Measurements from ENCODE around the gene RIMS3. TPM values are rescaled to one million over a fixed set of nuclear protein-coding genes. Genes with fewer than 3 reads are reported as not detected.
A peak's percentile ranks its signal among the peaks of the same experiment; 100 is the strongest.

Gene RIMS3
- total RNA-seq, 1 donor from 2014 or later = 7.2 TPM

DNA sequence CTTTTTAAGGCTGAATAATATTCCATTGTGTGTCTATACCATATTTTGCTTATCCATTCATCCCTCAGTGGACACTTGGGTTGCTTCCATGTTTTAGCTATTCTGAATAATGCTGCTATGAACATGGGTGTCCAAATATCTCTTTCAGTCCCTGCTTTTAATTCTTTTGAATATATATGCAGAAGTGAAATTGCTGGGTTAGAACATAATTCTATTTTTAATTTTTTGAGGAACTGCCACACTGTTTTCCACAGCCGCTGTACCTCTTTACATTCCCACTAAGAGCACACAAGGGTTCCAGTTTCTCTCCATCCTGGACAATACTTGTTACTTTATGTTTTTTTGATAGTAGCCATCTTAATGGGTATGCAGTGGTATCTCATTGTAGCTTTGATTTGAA is 65.6 kb downstream of the RIMS3 start:
- Mint-ChIP-seq H3K4me1 (ENCODE audit: low read depth) (no peaks in the 10 kb centered on the region), H3K27me3 (peaks cover 16% of the 10 kb centered on the region), H3K4me3 (ENCODE audit: low read depth) (no peak overlapping the region), H3K27ac (no peak overlapping the region), H3K36me3 (ENCODE audit: insufficient read depth) (no peaks in the 10 kb centered on the region), H3K9me3 (ENCODE audit: low read depth) (no peaks in the 10 kb centered on the region)
- DNase-seq (ENCODE audit: low spot score, unreplicated experiment) = no peak
- TF ChIP-seq, protein P1, sequence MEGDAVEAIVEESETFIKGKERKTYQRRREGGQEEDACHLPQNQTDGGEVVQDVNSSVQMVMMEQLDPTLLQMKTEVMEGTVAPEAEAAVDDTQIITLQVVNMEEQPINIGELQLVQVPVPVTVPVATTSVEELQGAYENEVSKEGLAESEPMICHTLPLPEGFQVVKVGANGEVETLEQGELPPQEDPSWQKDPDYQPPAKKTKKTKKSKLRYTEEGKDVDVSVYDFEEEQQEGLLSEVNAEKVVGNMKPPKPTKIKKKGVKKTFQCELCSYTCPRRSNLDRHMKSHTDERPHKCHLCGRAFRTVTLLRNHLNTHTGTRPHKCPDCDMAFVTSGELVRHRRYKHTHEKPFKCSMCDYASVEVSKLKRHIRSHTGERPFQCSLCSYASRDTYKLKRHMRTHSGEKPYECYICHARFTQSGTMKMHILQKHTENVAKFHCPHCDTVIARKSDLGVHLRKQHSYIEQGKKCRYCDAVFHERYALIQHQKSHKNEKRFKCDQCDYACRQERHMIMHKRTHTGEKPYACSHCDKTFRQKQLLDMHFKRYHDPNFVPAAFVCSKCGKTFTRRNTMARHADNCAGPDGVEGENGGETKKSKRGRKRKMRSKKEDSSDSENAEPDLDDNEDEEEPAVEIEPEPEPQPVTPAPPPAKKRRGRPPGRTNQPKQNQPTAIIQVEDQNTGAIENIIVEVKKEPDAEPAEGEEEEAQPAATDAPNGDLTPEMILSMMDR (IDR thresholded peaks at IDR 0.05; ENCODE audit: unreplicated experiment) = no peak

- no peaks in the 10 kb centered on the region for H3K36me3 Mint-ChIP-seq (ENCODE audit: insufficient read depth)
- DNase-seq (ENCODE audit: low spot score, unreplicated experiment) = no peak
- no peak overlapping the region for H3K4me3 Mint-ChIP-seq (ENCODE audit: low read depth)
- peaks cover 21% of the 10 kb centered on the region for H3K27me3 Mint-ChIP-seq
- no peaks in the 10 kb centered on the region for H3K4me1 Mint-ChIP-seq (ENCODE audit: low read depth)
- no peaks in the 10 kb centered on the region for H3K9me3 Mint-ChIP-seq (ENCODE audit: low read depth)
- H3K27ac Mint-ChIP-seq = no peak overlapping the region
- TF ChIP-seq, protein P1 (IDR thresholded peaks at IDR 0.05; ENCODE audit: unreplicated experiment) = no peak
Measured at GRCh38 chr1:40595623-40596022, 69.9 kb downstream of the RIMS3 start.

DNA sequence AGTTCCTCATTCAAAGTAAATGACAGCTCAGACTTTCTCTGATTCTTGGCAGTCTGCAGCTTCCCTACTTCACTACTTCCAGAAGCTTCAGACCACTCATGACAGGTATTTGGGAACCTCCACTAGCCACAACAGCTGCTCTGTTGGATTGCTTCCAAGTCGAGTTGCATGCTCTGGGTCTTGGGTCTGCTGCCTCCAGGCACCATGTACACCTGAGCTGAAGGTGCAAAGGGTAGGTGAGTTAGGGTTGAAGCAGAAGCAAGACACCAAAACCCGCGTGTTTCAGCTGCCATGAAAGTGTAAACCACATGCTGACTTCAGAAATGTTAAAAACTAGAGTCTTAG is 71.3 kb downstream of the RIMS3 start:
- Mint-ChIP-seq H3K4me1 (ENCODE audit: low read depth) (no peaks in the 10 kb centered on the region), H3K27ac (no peak overlapping the region), H3K4me3 (ENCODE audit: low read depth) (no peak overlapping the region), H3K27me3 (peaks cover 18% of the 10 kb centered on the region), H3K36me3 (ENCODE audit: insufficient read depth) (no peaks in the 10 kb centered on the region), H3K9me3 (ENCODE audit: low read depth) (no peaks in the 10 kb centered on the region)
- no peak for DNase-seq (ENCODE audit: low spot score, unreplicated experiment)
- TF ChIP-seq, protein P1 (IDR thresholded peaks at IDR 0.05; ENCODE audit: unreplicated experiment) = no peak

GRCh38 chr1:40593449-40594186 is 71.9 kb downstream of the RIMS3 start:
- TF ChIP-seq, protein P1 (IDR thresholded peaks at IDR 0.05; ENCODE audit: unreplicated experiment) = no peak
- Mint-ChIP-seq H3K4me3 (ENCODE audit: low read depth) (no peak overlapping the region), H3K27me3 (peaks cover 14% of the 10 kb centered on the region), H3K36me3 (ENCODE audit: insufficient read depth) (no peaks in the 10 kb centered on the region), H3K9me3 (ENCODE audit: low read depth) (no peaks in the 10 kb centered on the region), H3K4me1 (ENCODE audit: low read depth) (no peaks in the 10 kb centered on the region), H3K27ac (no peak overlapping the region)
- DNase-seq (ENCODE audit: low spot score, unreplicated experiment) = no peak

GRCh38 chr1:40592107-40592803 is 73.2 kb downstream of the RIMS3 start:
- DNase-seq (ENCODE audit: low spot score, unreplicated experiment) = no peak
- peaks cover 16% of the 10 kb centered on the region for H3K27me3 Mint-ChIP-seq
- no peak overlapping the region for H3K27ac Mint-ChIP-seq
- no peak overlapping the region for H3K4me3 Mint-ChIP-seq (ENCODE audit: low read depth)
- H3K36me3 Mint-ChIP-seq (ENCODE audit: insufficient read depth) = no peaks in the 10 kb centered on the region
- H3K4me1 Mint-ChIP-seq (ENCODE audit: low read depth) = no peaks in the 10 kb centered on the region
- TF ChIP-seq, protein P1 (IDR thresholded peaks at IDR 0.05; ENCODE audit: unreplicated experiment) = peak; percentile 43
- no peaks in the 10 kb centered on the region for H3K9me3 Mint-ChIP-seq (ENCODE audit: low read depth)

Measured in progenitor cell of endocrine pancreas (in vitro differentiated cells).